HCT116 (cell line): Measurements from ENCODE around the gene PCBP1. TPM values are rescaled to one million over a fixed set of nuclear protein-coding genes. Genes with fewer than 3 reads are reported as not detected.

Source experiments
- ATAC-seq: fragments of 200-7000 bp; cut with Tn5 transposase; 2 replicates; pipeline ENCODE4 v1.9.1; 2020; ENCODE audit warnings: mild to moderate bottlenecking, moderate library complexity
- BruUV-seq: library from RNA; stranded (reverse); fragments of 400-500 nt; replicated peaks from 2 replicates; lab custom pipeline; 2021; lab: Mats Ljungman, UMichigan
- CTCF ChIA-PET: fragments of 300-600 bp; sonication (Branson Sonifier 250); formaldehyde crosslinking; loops from one replicate; lab custom pipeline; 2021; ENCODE audit warnings: antibody characterized with exemption; lab: Charles Lee
- POLR2A ChIA-PET: fragments of 300-600, 350-600 bp; sonication (Branson Sonifier 250); formaldehyde crosslinking; loops from one replicate; lab custom pipeline; 2021; ENCODE audit warnings: antibody characterized with exemption; lab: Charles Lee
- RAD21 ChIA-PET, 2 experiments: fragments of 300-600 bp; sonication (Branson Sonifier 250); formaldehyde crosslinking; loops; one replicate each; lab custom pipeline; 2023; ENCODE audit warnings: low total read pairs in 2 of 2; ENCODE audit not compliant: uncharacterized antibody in 2 of 2, unreplicated experiment in 2 of 2, low non-redundant PET in 1 of 2; lab: Charles Lee
- DNase-seq: peaks from one replicate; pipeline ENCODE4 v3.0.0-alpha.2; 2010; ENCODE audit warnings: low read depth, low spot score
- H2AFZ ChIP-seq: fragments of 200-600 bp; shearing (Covaris generic), sonication (generic); 2 replicates; pipeline ENCODE4 v1.6.1; 2017; ENCODE audit warnings: low read depth, mixed run types, mixed read lengths, antibody characterized with exemption, low read length; ENCODE audit not compliant: poor library complexity, severe bottlenecking
- H3K27ac ChIP-seq: 2 replicates; pipeline ENCODE4 v1.5.1; 2012; ENCODE audit warnings: low read depth, low read length
- H3K27me3 ChIP-seq: fragments of 200-600 bp; sonication (generic); 2 replicates; pipeline ENCODE4 v1.6.1; 2016; ENCODE audit warnings: mixed run types, low read length, mixed read lengths; ENCODE audit not compliant: insufficient read depth
- H3K36me3 ChIP-seq, 2 experiments: fragments of 200-500 bp in 1 of 2; fragments of 200-600 bp in 1 of 2; sonication (Bioruptor generic) in 1 of 2; sonication (generic) in 1 of 2; 2 replicates each; pipeline versions ENCODE4 v1.5.1 to v1.6.1; 2014 to 2016; ENCODE audit warnings: low read length in 2 of 2, inconsistent platforms in 1 of 2, mixed read lengths in 1 of 2, mixed run types in 1 of 2; ENCODE audit not compliant: insufficient read depth in 2 of 2, control insufficient read depth in 1 of 2
- H3K4me1 ChIP-seq, 2 experiments: fragments of 200-600 bp in 1 of 2; sonication (generic) in 1 of 2; 2 replicates each; pipeline versions ENCODE4 v1.5.1 to v1.6.1; 2012 to 2017; ENCODE audit warnings: low read length in 2 of 2, inconsistent platforms in 1 of 2, mild to moderate bottlenecking in 1 of 2, mixed read lengths in 1 of 2, mixed run types in 1 of 2, moderate library complexity in 1 of 2; ENCODE audit not compliant: insufficient read depth in 2 of 2, control insufficient read depth in 1 of 2
- H3K4me2 ChIP-seq: fragments of 200-600 bp; sonication (generic); 2 replicates; pipeline ENCODE4 v1.6.1; 2017; ENCODE audit warnings: mixed run types, low read length, mixed read lengths
- H3K4me3 ChIP-seq, 2 experiments: fragments of 200-600 bp in 1 of 2; sonication (generic) in 1 of 2; replicated peaks in 1 of 2; 2 replicates each; pipeline ENCODE4 v1.5.1; 2011 to 2016; ENCODE audit warnings: low read length in 2 of 2, control low read depth in 1 of 2, low read depth in 1 of 2, mild to moderate bottlenecking in 1 of 2, mixed read lengths in 1 of 2, mixed run types in 1 of 2
- H3K79me2 ChIP-seq: fragments of 200-600 bp; sonication (generic); 2 replicates; pipeline ENCODE4 v1.6.1; 2017; ENCODE audit warnings: mild to moderate bottlenecking, mixed run types, low read length, moderate library complexity, mixed read lengths; ENCODE audit not compliant: insufficient read depth
- H3K9ac ChIP-seq: fragments of 200-600 bp; sonication (generic); 2 replicates; pipeline ENCODE4 v1.6.1; 2016; ENCODE audit warnings: low read length, mixed read lengths
- H3K9me2 ChIP-seq: fragments of 200-600 bp; sonication (generic), shearing (Covaris generic); 2 replicates; pipeline ENCODE4 v1.6.1; 2017; ENCODE audit warnings: mixed run types, mild to moderate bottlenecking, moderate library complexity; ENCODE audit not compliant: insufficient read depth
- H3K9me3 ChIP-seq, 2 experiments: fragments of 200-500 bp in 1 of 2; fragments of 200-600 bp in 1 of 2; sonication (Bioruptor generic) in 1 of 2; sonication (generic) in 1 of 2; 2 replicates each; pipeline ENCODE4 v1.6.1; 2014 to 2017; ENCODE audit warnings: low read length in 2 of 2, mixed read lengths in 2 of 2, inconsistent platforms in 1 of 2, low read depth in 1 of 2, mild to moderate bottlenecking in 1 of 2, mixed run types in 1 of 2, moderate library complexity in 1 of 2; ENCODE audit not compliant: control insufficient read depth in 1 of 2, insufficient read depth in 1 of 2
- H4K20me1 ChIP-seq: fragments of 200-600 bp; sonication (generic), shearing (Covaris generic); 2 replicates; pipeline ENCODE4 v1.6.1; 2017; ENCODE audit warnings: mixed run types, mild to moderate bottlenecking, moderate library complexity; ENCODE audit not compliant: insufficient read depth
- CBX3 ChIP-seq: IDR thresholded peaks from 2 replicates; pipeline ENCODE4 v1.6.1; 2012; ENCODE audit warnings: low read depth
- CEBPB ChIP-seq: IDR thresholded peaks from 2 replicates; pipeline ENCODE4 v1.6.1; 2012; ENCODE audit warnings: low read depth
- EGR1 ChIP-seq: IDR thresholded peaks from 2 replicates; pipeline ENCODE4 v1.6.1; 2012; ENCODE audit warnings: low read depth
- EZH2 ChIP-seq: fragments of 200-600 bp; sonication (generic); IDR thresholded peaks from 2 replicates; pipeline ENCODE4 v1.6.1; 2017; ENCODE audit warnings: antibody characterized with exemption, mixed run types
- EZH2phosphoT487 ChIP-seq: fragments of 200-600 bp; IDR thresholded peaks from 2 replicates; pipeline ENCODE4 v1.6.1; 2018; ENCODE audit warnings: antibody characterized with exemption, borderline replicate concordance
- JUND ChIP-seq: IDR thresholded peaks from 2 replicates; pipeline ENCODE4 v1.6.1; 2012
- POLR2A ChIP-seq: IDR thresholded peaks from 2 replicates; pipeline ENCODE4 v1.7.0; 2011; ENCODE audit warnings: borderline replicate concordance; ENCODE audit not compliant: insufficient read depth, insufficient read length; ENCODE audit errors: extremely low read depth
- RAD21 ChIP-seq: IDR thresholded peaks from 2 replicates; pipeline ENCODE4 v1.6.1; 2012; ENCODE audit warnings: low read depth, mild to moderate bottlenecking
- SIN3A ChIP-seq: IDR thresholded peaks from 2 replicates; pipeline ENCODE4 v1.6.1; 2012; ENCODE audit warnings: low read depth
- SRF ChIP-seq: IDR thresholded peaks from 2 replicates; pipeline ENCODE4 v1.6.1; 2012; ENCODE audit warnings: low read depth
- YY1 ChIP-seq: IDR thresholded peaks from 2 replicates; pipeline ENCODE4 v1.6.1; 2011; ENCODE audit warnings: low read length, low read depth, moderate library complexity, mild to moderate bottlenecking; ENCODE audit not compliant: insufficient replicate concordance; ENCODE audit errors: extremely low read depth
- ZFX ChIP-seq: fragments of 450-650 bp; IDR thresholded peaks from 2 replicates; pipeline ENCODE4 v1.6.1; 2017
- intact Hi-C: fragments of 100-400 bp; cut with micrococcal nuclease; formaldehyde crosslinking; loops from 2 replicates; pipeline ENCODE4 v1.10.0; 2022
- total RNA-seq: library from RNA; stranded (reverse); gene quantifications from one replicate; pipeline ENCODE4 v1.2.1, GENCODE V29; 2021; ENCODE audit not compliant: unreplicated experiment
- TF ChIP-seq, protein P1 (sequence below): IDR thresholded peaks from 2 replicates; pipeline ENCODE4 v1.6.1; 2011; ENCODE audit warnings: mild to moderate bottlenecking, low read length, moderate library complexity; ENCODE audit not compliant: insufficient replicate concordance; ENCODE audit errors: extremely low read depth
- TF ChIP-seq, protein P2 (sequence below): IDR thresholded peaks from 2 replicates; pipeline ENCODE4 v1.6.1; 2012

Gene PCBP1
- total RNA-seq, 1 experiment from 2014 or later = 256 TPM

DNA sequence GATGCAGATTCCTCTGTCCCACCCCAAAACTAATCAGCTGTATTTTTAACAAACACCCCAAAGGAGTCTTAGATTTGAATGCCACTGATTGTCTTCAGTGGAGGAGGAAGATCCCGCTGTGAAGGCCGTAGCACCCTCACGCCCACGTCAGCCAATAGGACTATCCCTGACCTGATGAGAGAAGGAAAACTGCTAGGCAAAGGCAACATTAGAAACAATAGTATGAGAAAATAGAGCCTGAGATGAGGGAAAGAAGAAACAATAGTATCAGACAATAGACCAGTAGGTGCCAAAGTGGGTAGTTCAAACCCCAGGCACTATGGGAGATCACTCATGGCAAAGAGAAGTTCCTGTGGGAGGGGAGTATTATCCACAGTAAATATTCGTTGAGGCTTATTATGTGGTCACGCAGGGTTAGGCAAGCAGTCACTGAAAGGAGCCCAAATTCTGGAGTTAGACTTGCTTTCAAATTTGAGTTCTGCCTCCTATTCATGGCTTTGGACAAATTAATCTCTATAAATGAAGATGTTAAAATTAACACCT lies 2.8 kb downstream of the PCBP1 start:
- Histone ChIP-seq H4K20me1 (no peaks in the 10 kb centered on the region), H3K9me3 (no peaks in the 10 kb centered on the region), H3K4me2 (peak overlapping the region; percentile 91; the same call in 1 of the 2 replicates), H3K4me3 (no peak overlapping the region), H3K4me1 (peaks cover 13 to 34% of the 10 kb centered on the region in 2 experiments), H3K9ac (no peak overlapping the region), H3K27ac (no peak overlapping the region)
- intact Hi-C loops = loop anchor here (5.0 kb wide), 3 partner anchors 102 to 202 kb away; partner anchors contain the start of genes C2orf42, SNRPG and TIA1
- ATAC-seq (no peak), DNase-seq (no peak)
- CTCF ChIA-PET = no interaction called here
- no peak for TF ChIP-seq SRF
- TF ChIP-seq SIN3A = no peak
- no peak for TF ChIP-seq ZFX
- TF ChIP-seq EGR1 = no peak
- no peak for TF ChIP-seq JUND
- no peak for TF ChIP-seq EZH2phosphoT487
- no peak for TF ChIP-seq POLR2A
- TF ChIP-seq CEBPB = no peak
- TF ChIP-seq YY1 = no peak
- no peak for TF ChIP-seq EZH2
- no peak for TF ChIP-seq RAD21
- TF ChIP-seq, protein P1, sequence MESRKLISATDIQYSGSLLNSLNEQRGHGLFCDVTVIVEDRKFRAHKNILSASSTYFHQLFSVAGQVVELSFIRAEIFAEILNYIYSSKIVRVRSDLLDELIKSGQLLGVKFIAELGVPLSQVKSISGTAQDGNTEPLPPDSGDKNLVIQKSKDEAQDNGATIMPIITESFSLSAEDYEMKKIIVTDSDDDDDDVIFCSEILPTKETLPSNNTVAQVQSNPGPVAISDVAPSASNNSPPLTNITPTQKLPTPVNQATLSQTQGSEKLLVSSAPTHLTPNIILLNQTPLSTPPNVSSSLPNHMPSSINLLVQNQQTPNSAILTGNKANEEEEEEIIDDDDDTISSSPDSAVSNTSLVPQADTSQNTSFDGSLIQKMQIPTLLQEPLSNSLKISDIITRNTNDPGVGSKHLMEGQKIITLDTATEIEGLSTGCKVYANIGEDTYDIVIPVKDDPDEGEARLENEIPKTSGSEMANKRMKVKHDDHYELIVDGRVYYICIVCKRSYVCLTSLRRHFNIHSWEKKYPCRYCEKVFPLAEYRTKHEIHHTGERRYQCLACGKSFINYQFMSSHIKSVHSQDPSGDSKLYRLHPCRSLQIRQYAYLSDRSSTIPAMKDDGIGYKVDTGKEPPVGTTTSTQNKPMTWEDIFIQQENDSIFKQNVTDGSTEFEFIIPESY = no peak
- TF ChIP-seq, protein P2, sequence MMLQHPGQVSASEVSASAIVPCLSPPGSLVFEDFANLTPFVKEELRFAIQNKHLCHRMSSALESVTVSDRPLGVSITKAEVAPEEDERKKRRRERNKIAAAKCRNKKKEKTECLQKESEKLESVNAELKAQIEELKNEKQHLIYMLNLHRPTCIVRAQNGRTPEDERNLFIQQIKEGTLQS = no peak
- no peak for TF ChIP-seq CBX3
- TF ChIP-seq, all 23 proteins: peak for 0
- Histone ChIP-seq H3K9me2 (no peaks in the 10 kb centered on the region), H2AFZ (no peak overlapping the region), H3K79me2 (peaks cover 25% of the 10 kb centered on the region), H3K27me3 (no peaks in the 10 kb centered on the region), H3K36me3 (peaks cover 0 to 8% of the 10 kb centered on the region in 2 experiments; a peak in 1 of 4 replicates)
- no TSS peak for BruUV-seq
- ChIA-PET RAD21 (no interaction called here), POLR2A (interaction anchor here (1.0 kb wide), 1 partner anchor 19 kb away, joined by 3 read pairs; no protein-coding TSS in a partner anchor)
